NCI-H446 treated with DMSO at 0.1 percent for 48 hours (cell line): ENCODE measurements around the gene ALDH3B2.
"Not testable (repeated sequence)": the region's sequence is repeated elsewhere in the genome, so short reads cannot be mapped to it uniquely, and the experiment has no call there.

Experiments
- DNase-seq: peaks from one replicate; lab custom pipeline; 2025; lab: John Stamatoyannopoulos, UW

Gene ALDH3B2

GRCh38 chr11:67629386-67630227 lies 44.8 kb downstream of the ALDH3B2 start, which contains the start of gene NUDT8:
NUDT8 (minus strand) TSS chr11:67629937; CDS start chr11:67629911, 26 bp downstream.
- peak; percentile 30 for DNase-seq

GRCh38 chr11:67628710-67629385 lies 45.6 kb downstream of the ALDH3B2 start:
- DNase-seq = no peak

DNA sequence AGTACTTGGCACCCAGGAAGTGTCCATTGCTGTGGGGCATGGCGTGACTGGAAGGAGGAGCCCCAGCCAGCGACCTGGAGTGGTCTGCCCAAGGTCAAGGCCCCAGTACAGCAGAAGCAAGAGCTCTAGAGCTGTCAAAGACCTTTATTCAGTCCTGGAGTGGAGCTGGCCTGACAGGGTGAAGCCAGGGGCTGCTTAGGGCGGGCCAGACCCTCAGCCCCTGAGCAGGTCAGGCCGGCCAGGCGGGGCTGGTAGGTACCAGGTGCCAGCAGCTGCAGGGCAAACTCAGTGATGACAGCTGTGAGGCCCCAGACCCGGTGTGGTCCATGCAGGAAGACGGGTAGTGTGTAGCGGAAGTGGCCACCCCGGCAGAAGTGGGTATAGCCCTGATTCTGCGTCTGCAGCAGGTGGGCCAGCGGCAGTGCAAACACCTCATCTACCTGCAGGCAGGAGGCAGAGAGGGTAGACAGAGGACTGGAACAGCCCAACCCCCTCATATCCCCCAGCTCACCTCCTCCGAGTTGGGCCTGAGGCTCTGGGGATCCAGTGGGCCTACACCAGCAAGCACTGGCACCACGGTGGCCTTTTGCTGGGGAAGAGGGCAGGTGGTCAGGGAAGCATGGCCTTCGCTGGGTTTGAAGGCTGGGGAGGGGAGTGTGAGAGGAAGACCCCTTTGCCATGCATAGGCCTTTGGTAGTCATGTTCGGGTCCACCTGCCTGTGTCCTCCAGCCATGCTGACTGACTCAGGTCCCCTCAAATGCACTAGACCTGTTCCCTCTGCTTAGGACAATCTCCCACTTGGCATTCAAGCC lies 46.4 kb downstream of the ALDH3B2 start:
- no peak for DNase-seq

GRCh38 chr11:67627441-67627811 lies 47.0 kb downstream of the ALDH3B2 start:
- no peak for DNase-seq

DNA sequence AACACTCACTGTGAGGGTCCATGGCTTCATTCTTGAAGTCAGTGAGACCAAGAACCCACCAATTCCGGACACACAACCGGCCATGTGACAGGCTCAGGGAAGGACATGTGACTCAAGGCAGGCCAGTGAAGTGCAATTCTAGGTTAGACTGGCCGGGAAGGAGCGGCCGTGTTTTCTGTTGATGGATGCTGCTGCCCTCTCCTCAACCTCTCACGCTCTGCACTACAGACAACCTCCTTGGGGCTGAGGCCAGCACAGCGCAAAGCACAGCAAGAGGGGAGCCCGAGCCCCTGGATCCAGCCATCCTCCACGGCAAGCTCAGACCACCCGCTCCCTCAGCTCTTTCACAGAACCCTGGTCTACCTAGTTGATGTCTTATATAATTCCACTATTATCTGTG lies 47.5 kb downstream of the ALDH3B2 start:
- DNase-seq = no peak

GRCh38 chr11:67626131-67626833 lies 48.1 kb downstream of the ALDH3B2 start:
- not testable (repeated sequence) for DNase-seq

GRCh38 chr11:67623795-67624194 lies 50.6 kb downstream of the ALDH3B2 start:
- DNase-seq = not testable (repeated sequence)

GRCh38 chr11:67622905-67623304 lies 51.5 kb downstream of the ALDH3B2 start:
- DNase-seq = not testable (repeated sequence)

DNA sequence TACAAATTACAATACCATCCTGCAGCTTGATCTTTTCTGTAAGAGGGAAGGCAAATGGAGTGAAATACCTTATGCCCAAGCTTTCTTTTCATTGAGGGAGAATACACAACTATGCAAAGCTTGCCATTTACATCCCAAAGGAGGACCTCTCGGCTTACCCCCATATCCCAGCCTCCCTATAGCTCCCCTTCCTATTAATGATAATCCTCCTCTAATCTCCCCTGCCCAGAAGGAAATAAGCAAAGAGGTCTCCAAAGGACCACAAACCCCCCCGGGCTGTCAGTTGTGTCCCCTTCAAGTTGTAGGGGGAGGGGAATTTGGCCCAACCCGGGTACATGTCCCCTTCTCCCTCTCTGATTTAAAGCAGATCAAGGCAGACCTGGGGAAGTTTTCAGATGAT lies 52.5 kb downstream of the ALDH3B2 start:
- not testable (repeated sequence) for DNase-seq

DNA sequence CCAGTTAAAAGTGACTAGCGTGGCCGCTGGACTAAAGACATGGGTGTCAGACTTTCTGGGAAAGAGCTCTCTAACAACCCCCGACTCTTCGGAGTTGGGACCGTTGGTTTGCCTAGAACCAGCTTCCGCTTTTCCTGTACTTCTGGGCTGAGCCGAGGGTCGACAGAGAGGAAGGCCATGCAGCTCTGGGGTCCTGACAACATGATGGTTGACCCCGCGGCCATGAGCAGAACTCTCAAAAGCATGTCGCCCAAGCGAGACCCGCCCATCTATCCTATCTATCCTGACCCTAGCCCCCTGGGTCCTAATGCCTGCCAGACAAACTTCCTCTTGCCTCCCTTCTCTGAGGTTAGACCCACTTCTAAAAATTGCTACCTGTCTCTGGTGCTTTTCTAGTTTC lies 53.8 kb downstream of the ALDH3B2 start:
- DNase-seq = not testable (repeated sequence)

DNA sequence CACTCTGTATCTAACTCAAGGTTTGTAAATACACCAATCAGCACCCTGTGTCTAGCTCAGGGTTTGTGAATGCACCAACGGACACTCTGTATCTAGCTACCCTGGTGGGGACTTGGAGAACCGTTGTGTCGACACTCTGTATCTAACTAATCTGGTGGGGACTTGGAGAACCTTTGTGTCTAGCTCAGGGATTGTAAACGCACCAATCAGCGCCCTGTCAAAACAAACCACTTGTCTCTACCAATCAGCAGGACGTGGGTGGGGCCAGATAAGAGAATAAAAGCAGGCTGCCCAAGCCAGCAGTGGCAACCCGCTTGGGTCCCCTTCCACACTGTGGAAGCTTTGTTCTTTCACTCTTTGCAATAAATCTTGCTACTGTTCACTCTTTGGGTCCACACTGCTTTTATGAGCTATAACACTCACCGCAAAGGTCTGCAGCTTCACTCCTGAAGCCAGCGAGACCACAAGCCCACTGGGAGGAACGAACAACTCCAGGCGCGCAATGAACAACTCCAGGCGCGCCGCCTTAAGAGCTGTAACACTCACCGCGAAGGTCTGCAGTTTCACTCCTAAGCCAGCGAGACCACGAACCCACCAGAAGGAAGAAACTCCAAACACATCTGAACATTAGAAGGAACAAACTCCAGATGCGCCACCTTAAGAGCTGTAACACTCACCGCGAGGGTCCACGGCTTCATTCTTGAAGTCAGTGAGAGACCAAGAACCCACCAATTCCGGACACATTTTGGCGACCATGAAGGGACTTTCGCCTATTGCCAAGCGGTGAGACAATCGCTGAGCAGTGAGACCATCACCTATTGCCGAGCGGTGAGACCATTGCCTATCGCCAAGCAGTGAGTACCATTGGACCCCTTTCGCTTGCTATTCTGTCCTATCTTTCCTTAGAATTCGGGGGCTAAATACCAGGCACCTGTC lies 54.5 kb downstream of the ALDH3B2 start:
- DNase-seq = not testable (repeated sequence)

GRCh38 chr11:67618901-67619659 lies 55.3 kb downstream of the ALDH3B2 start:
- not testable (repeated sequence) for DNase-seq

DNA sequence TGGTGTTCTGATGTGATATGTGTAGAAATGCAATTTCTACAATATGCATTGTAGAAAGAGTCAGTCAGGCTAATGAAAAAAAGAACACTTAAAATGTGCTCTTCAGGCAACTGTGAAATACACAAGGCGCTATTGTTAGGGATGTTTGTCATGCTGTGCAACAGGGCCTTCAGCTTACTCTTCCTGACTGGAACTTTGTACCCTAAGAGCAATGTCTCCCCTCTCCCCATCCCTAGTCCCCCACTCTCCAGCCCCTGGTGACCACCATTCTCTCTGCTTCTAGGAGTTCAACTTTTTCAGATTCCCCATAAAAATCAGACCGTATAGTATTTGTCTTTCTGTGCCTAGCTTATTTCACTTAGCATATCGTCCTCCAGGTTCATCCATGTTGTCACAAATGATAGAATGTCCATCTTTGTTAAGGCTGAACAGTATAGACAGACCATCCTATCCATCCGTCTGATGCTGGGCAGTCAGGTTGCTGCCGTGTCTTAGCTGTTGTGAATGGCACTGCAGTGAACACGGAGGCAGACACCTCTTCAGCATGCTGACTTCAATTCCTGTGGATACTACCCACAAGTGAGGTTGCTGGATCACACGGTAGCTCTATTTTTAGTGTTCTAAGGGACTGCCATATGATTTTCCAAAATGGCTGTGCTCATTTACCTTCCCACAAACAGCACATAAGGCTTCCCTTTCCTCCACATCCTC lies 57.0 kb downstream of the ALDH3B2 start:
- no peak for DNase-seq

DNA sequence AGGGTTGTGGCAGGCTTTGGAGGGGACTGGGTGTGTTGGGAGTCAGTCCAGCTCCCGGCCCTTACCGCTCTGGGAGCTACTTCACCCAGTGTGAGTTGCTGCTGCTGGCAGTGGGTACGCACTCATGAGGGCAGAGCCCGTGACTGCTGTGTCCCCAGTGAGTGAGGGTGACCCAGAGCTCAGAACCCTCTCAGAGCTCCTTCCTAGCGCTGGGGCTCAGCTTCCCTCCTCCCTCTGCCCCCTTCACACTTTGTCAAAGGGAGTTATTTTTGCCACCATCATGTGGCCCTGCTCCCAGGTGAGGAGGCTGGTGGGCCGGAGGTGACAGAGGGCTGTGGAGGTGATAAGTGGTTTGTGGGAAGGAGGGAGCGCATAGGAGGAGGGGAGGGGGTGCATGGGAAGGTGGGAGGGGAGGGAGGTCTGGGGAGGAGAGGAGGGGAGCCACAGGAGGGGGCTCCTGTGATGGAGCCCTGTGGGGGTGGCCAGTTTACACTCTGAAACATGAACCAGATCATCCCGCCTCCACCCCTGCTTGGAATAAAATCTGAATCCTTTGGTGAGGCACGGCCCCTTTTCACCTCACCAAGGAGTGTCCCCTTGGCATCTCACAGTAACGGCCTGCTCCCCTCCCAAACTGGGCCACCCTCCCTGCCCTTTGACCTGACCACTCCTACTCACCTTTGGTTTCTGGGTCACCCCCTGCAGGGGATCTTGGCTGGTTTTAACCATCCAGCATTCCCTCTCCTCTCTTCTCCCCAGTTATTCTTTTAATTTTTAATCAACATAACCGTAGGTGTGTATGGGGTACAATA lies 57.8 kb downstream of the ALDH3B2 start:
- no peak for DNase-seq

GRCh38 chr11:67615728-67616430 lies 58.5 kb downstream of the ALDH3B2 start:
- no peak for DNase-seq

DNA sequence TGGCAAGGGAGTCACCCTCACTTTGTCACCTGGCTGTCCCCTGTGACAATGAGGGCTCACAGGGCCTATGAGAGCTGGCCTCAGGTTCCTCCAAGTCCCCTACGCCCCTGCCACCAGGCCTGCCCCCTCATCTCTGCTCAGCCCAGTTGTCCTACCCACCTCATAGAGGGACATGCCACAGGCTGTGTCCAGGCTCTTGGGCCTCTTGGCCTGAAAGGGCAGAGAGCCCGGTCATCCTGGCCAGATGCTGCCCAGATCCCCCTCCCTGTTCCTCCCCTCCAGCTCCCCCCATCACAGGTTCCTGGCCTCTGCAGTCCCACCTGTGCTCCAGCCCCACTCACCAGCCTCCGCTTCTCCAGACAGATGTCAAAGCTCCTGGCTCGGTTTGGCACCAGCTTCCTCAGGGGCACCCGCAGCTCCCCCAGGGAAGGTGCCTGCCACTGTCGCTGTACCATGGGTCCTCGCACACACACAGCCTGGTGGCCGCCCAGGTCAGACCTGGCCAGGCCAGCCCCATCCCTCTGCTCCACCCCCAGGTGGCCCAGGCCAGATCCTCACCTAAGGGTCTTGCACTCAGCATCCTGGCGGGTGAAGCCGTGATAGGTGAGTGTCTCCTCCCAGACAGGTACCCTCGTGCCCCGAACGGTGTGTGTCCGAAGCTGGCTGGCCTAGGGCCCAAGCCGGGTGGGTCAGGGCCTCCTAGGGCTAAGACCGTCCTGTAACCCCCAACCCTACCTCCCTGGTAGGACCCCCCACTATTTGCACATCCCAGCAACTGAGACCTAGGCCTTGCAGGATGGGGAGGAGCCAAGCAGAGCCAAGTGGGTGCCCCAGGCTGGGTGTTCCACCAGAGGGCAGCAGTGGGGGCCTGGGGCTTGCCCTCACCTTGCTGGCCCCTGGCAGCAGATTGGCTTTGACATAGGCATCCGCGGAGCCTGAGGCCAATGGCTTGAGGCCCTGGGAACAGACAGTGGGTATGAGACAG lies 59.4 kb downstream of the ALDH3B2 start:
- DNase-seq = no peak
